ENCODE measurements around the gene ALKAL2. TPM values are rescaled to one million over a fixed set of nuclear protein-coding genes. Genes with fewer than 3 reads are reported as not detected.

The ALKAL2 gene
- polyA plus RNA-seq, 1 donor from 2014 or later: not detected

Other genes starting within 250 kb of the ALKAL2 start
- 0.10 and 0.21 TPM in 2 replicates for gene FAM110C, start 241.6 kb downstream of the ALKAL2 start, polyA plus RNA-seq
- gene SH3YL1, start 24.1 kb downstream of the ALKAL2 start, polyA plus RNA-seq: 68.6 and 70.6 TPM in 2 replicates
- gene ACP1, start 23.1 kb downstream of the ALKAL2 start, polyA plus RNA-seq: 254 and 263 TPM in 2 replicates